Coronary artery (tissue), 2 donors: ENCODE results near the gene ALOX5AP.

Experiments used
- DNase-seq: peaks from one replicate; pipeline ENCODE4 v3.0.0-alpha.2; 2017; ENCODE audit warnings: low spot score
- H3K27ac ChIP-seq, 2 donors: fragments of 200-600 bp; sonication (generic); one replicate each; pipeline ENCODE4 v1.5.1; 2016 to 2019
- H3K4me3 ChIP-seq: fragments of 200-600 bp; sonication (generic); 2 replicates; pipeline ENCODE4 v1.5.1; 2016; ENCODE audit warnings: mild to moderate bottlenecking, moderate library complexity
- CTCF ChIP-seq: fragments of 200-600 bp; sonication (generic); IDR thresholded peaks from one replicate; pipeline ENCODE4 v1.5.1; 2019; ENCODE audit warnings: antibody characterized with exemption

ALOX5AP gene

GRCh38 chr13:30779016-30779415 lies 43.7 kb downstream of the ALOX5AP start:
- Histone ChIP-seq H3K4me3 (no peak overlapping the region), H3K27ac (no peak overlapping the region)
- no peak for TF ChIP-seq CTCF
- DNase-seq: no peak

GRCh38 chr13:30779608-30780007 lies 44.3 kb downstream of the ALOX5AP start:
- no peak for DNase-seq
- no peak for TF ChIP-seq CTCF

GRCh38 chr13:30780338-30780981 lies 45.1 kb downstream of the ALOX5AP start:
- TF ChIP-seq CTCF: no peak
- DNase-seq: no peak
- H3K4me3 ChIP-seq: no peak overlapping the region

More at GRCh38 chr13:30779608-30780007, 44.3 kb downstream of the ALOX5AP start:
- Histone ChIP-seq H3K27ac (no peak overlapping the region), H3K4me3 (no peak overlapping the region)

GRCh38 chr13:30785191-30785850 lies 50.0 kb downstream of the ALOX5AP start:
- TF ChIP-seq CTCF: no peak
- Histone ChIP-seq H3K27ac (no peak overlapping the region), H3K4me3 (no peak overlapping the region)
- DNase-seq: no peak

More at GRCh38 chr13:30780338-30780981, 45.1 kb downstream of the ALOX5AP start:
- no peak overlapping the region for H3K27ac ChIP-seq

- no peak for DNase-seq
- H3K4me3 ChIP-seq: no peak overlapping the region
- no peak for TF ChIP-seq CTCF
- no peak overlapping the region for H3K27ac ChIP-seq
These were observed 51.3 kb downstream of the ALOX5AP start for GRCh38 chr13:30786648-30787047.

- Histone ChIP-seq H3K4me3 (no peak overlapping the region), H3K27ac (no peak overlapping the region)
- no peak for TF ChIP-seq CTCF
- DNase-seq: no peak
These were observed 52.6 kb downstream of the ALOX5AP start for GRCh38 chr13:30787738-30788525.
